Measurements from ENCODE around the gene ACOT7. TPM values are rescaled to one million over a fixed set of nuclear protein-coding genes. Genes with fewer than 3 reads are reported as not detected.
A peak's percentile ranks its signal among the peaks of the same experiment; 100 is the strongest.

The ACOT7 gene
- total RNA-seq, 1 experiment from 2014 or later: 165 TPM

GRCh38 chr1:6273380-6273891 lies 120.1 kb downstream of the ACOT7 start:
- Histone ChIP-seq H3K4me2 (ENCODE audit: low read length) (peak overlapping the region; percentile 1), H3F3A (ENCODE audit: low read length, unreplicated experiment) (no peaks in the 10 kb centered on the region), H4K20me1 (ENCODE audit: low read length) (no peaks in the 10 kb centered on the region), H3K9ac (ENCODE audit: low read length) (0 out of 2 replicates have a peak overlapping the region, but pooled peaks have one; percentile 5), H3K36me3 (ENCODE audit: low read depth, low read length) (no peaks in the 10 kb centered on the region; the same call in 1 of the 2 replicates), H3K4me3 (ENCODE audit: low read length) (no peak overlapping the region), H3K27me3 (ENCODE audit: low read length) (no peaks in the 10 kb centered on the region), H3K9me3 (ENCODE audit: low read length) (no peaks in the 10 kb centered on the region), H3K79me2 (ENCODE audit: low read length) (no peaks in the 10 kb centered on the region), H2AFZ (ENCODE audit: low read length) (no peak overlapping the region), H3K27ac (ENCODE audit: low read length) (peak overlapping the region; percentile 8), H3K4me1 (ENCODE audit: insufficient read depth, low read length) (peaks cover 33% of the 10 kb centered on the region), H3K9me2 (replicated peaks; ENCODE audit: low read length) (no peaks in the 10 kb centered on the region)
- intact Hi-C loops (cut with micrococcal nuclease): no loop called here
- ATAC-seq: peak; percentile 76
- CTCF ChIA-PET: no interaction called here
- TF ChIP-seq CTCF (conservative IDR thresholded peaks at IDR 0.05; ENCODE audit: low read depth, low read length) (no peak), EZH2phosphoT487 (IDR thresholded peaks at IDR 0.05; ENCODE audit: borderline replicate concordance, low read length) (no peak), EZH2 (IDR thresholded peaks at IDR 0.05; ENCODE audit: low read length, unreplicated experiment) (no peak)
- BruUV-seq (replicated peaks): no TSS peak
- peak; percentile 69 for DNase-seq
- POLR2A ChIA-PET (ENCODE audit: unreplicated experiment): no interaction called here

GRCh38 chr1:6272868-6273267 lies 120.7 kb downstream of the ACOT7 start:
- no peaks in the 10 kb centered on the region for H4K20me1 ChIP-seq (ENCODE audit: low read length)
- no peaks in the 10 kb centered on the region for H3K9me3 ChIP-seq (ENCODE audit: low read length)
- H3K9me2 ChIP-seq (replicated peaks; ENCODE audit: low read length): no peaks in the 10 kb centered on the region
- no peaks in the 10 kb centered on the region; the same call in 1 of the 2 replicates for H3K36me3 ChIP-seq (ENCODE audit: low read depth, low read length)
- no TSS peak for BruUV-seq (replicated peaks)
- intact Hi-C loops (cut with micrococcal nuclease): no loop called here
- H3K79me2 ChIP-seq (ENCODE audit: low read length): no peaks in the 10 kb centered on the region
- CTCF ChIA-PET: no interaction called here
- POLR2A ChIA-PET (ENCODE audit: unreplicated experiment): no interaction called here
- peaks cover 38% of the 10 kb centered on the region for H3K4me1 ChIP-seq (ENCODE audit: insufficient read depth, low read length)
- 0 out of 2 replicates have a peak overlapping the region, but pooled peaks have one; percentile 5 for H3K9ac ChIP-seq (ENCODE audit: low read length)
- H3K27ac ChIP-seq (ENCODE audit: low read length): peak overlapping the region; percentile 8
- peak overlapping the region; percentile 1 for H3K4me2 ChIP-seq (ENCODE audit: low read length)
- ATAC-seq (peak; percentile 8), DNase-seq (no peak)
- TF ChIP-seq EZH2 (IDR thresholded peaks at IDR 0.05; ENCODE audit: low read length, unreplicated experiment): no peak
- peak; percentile 56 for TF ChIP-seq CTCF (conservative IDR thresholded peaks at IDR 0.05; ENCODE audit: low read depth, low read length)
- no peak for TF ChIP-seq EZH2phosphoT487 (IDR thresholded peaks at IDR 0.05; ENCODE audit: borderline replicate concordance, low read length)
- H2AFZ ChIP-seq (ENCODE audit: low read length): no peak overlapping the region
- no peaks in the 10 kb centered on the region for H3K27me3 ChIP-seq (ENCODE audit: low read length)
- no peak overlapping the region for H3K4me3 ChIP-seq (ENCODE audit: low read length)
- H3F3A ChIP-seq (ENCODE audit: low read length, unreplicated experiment): no peaks in the 10 kb centered on the region

- ChIA-PET POLR2A (ENCODE audit: unreplicated experiment) (no interaction called here), CTCF (no interaction called here)
- Histone ChIP-seq H3K9me2 (replicated peaks; ENCODE audit: low read length) (no peaks in the 10 kb centered on the region), H3K27ac (ENCODE audit: low read length) (no peak overlapping the region; the same call in 1 of the 2 replicates), H4K20me1 (ENCODE audit: low read length) (no peaks in the 10 kb centered on the region), H3K79me2 (ENCODE audit: low read length) (no peaks in the 10 kb centered on the region), H3K36me3 (ENCODE audit: low read depth, low read length) (no peaks in the 10 kb centered on the region; the same call in 1 of the 2 replicates), H3K4me2 (ENCODE audit: low read length) (no peak overlapping the region), H3K4me1 (ENCODE audit: insufficient read depth, low read length) (peaks cover 43% of the 10 kb centered on the region), H3K9me3 (ENCODE audit: low read length) (no peaks in the 10 kb centered on the region), H3K9ac (ENCODE audit: low read length) (0 out of 2 replicates have a peak overlapping the region, but pooled peaks have one; percentile 5), H3F3A (ENCODE audit: low read length, unreplicated experiment) (no peaks in the 10 kb centered on the region), H2AFZ (ENCODE audit: low read length) (no peak overlapping the region), H3K27me3 (ENCODE audit: low read length) (no peaks in the 10 kb centered on the region), H3K4me3 (ENCODE audit: low read length) (no peak overlapping the region)
- TF ChIP-seq CTCF (conservative IDR thresholded peaks at IDR 0.05; ENCODE audit: low read depth, low read length): no peak
- no peak for TF ChIP-seq EZH2 (IDR thresholded peaks at IDR 0.05; ENCODE audit: low read length, unreplicated experiment)
- TF ChIP-seq EZH2phosphoT487 (IDR thresholded peaks at IDR 0.05; ENCODE audit: borderline replicate concordance, low read length): no peak
- intact Hi-C loops (cut with micrococcal nuclease): no loop called here
- ATAC-seq: no peak
- no TSS peak for BruUV-seq (replicated peaks)
- DNase-seq: no peak
These were observed 121.1 kb downstream of the ACOT7 start for GRCh38 chr1:6272452-6272851.

All from PC-3 (cell line).